Activated T-cell treated with anti-CD3 and anti-CD28 coated beads for 48 hours (primary cell): ENCODE results near the gene BTBD18.
A peak's percentile ranks its signal among the peaks of the same experiment; 100 is the strongest.
"Not testable (repeated sequence)": the region's sequence is repeated elsewhere in the genome, so short reads cannot be mapped to it uniquely, and the experiment has no call there.

Experiments used
- DNase-seq: peaks from one replicate; pipeline ENCODE4 v3.0.0-alpha.2; 2020; ENCODE audit warnings: low read depth

The BTBD18 gene

DNA sequence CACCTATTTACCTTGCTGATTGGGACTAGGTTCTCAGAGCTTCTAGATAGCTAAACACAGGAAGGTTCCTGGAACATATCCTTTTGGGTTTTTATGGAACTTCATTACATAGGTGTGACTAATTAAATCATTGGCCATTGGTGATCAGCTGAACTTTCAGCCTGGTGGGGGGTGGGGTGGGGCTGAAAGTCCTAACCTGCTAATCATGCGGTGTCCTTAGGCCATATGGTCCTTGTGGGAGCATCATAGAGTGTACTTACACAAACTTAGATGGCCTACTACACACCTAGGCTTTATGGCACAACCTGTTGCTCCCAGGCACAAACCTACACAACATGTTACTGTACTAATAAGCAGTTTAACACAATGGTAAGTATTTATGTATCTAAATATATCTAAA lies 19.0 kb downstream of the BTBD18 start:
- DNase-seq: no peak

DNA sequence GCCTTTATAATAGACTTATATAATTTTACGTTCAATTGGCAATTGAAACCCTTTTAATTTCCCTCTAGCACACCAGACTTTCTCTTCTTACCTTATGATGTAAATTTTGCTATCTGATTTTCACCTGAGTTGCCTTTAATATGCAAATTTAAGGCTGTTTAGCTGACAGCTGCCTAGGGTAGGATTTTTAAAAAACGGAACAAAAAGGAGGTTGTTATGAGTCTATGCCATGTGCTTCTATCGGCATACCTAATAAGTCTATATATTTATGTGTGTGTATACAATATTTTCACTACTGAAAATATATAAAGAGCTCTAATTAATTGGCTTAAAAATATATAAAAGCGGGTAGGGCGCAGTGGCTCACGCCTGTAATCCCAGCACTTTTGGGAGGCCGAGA lies 22.1 kb downstream of the BTBD18 start:
- DNase-seq: no peak

GRCh38 chr11:57728829-57729228 lies 22.8 kb downstream of the BTBD18 start:
- no peak for DNase-seq

- no peak for DNase-seq
These were observed 24.4 kb downstream of the BTBD18 start for GRCh38 chr11:57727185-57727584.

- not testable (repeated sequence) for DNase-seq
These were observed 34.9 kb downstream of the BTBD18 start for GRCh38 chr11:57716726-57717125.

- DNase-seq: no peak
These were observed 37.8 kb downstream of the BTBD18 start for GRCh38 chr11:57713835-57714234.

GRCh38 chr11:57712256-57713150 lies 39.1 kb downstream of the BTBD18 start, which contains the start of gene TMX2:
Gene TMX2 (plus strand): TSS chr11:57712593. CDS start chr11:57712619, 26 bp downstream.
- DNase-seq: peak; percentile 83

- peak; percentile 63 for DNase-seq
These were observed 40.0 kb downstream of the BTBD18 start, which contains the start of gene MED19 for GRCh38 chr11:57711414-57712255. Gene MED19 (minus strand): TSS chr11:57712215. CDS start chr11:57712179, 36 bp downstream.

- DNase-seq: no peak
These were observed 41.7 kb downstream of the BTBD18 start for GRCh38 chr11:57709802-57710367.

DNA sequence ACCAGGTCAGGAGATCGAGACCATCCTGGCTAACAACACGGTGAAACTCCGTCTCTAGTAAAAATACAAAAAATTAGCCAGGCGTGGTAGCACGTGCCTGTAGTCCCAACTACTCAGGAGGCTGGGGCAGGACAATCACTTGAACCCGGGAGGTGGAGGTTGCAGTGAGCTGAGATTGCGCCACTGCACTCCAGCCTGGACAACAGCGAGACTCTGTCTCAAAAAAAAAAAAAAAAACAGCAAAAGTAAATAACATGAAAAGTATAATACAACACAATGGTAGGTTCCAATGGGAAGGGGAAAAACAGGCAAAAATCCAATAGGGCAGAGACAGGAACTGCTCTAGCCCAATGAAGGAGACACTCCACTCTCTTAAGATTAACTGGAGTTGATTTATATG lies 46.2 kb downstream of the BTBD18 start:
- not testable (repeated sequence) for DNase-seq

- no peak for DNase-seq
These were observed 46.7 kb downstream of the BTBD18 start for GRCh38 chr11:57704932-57705331.

DNA sequence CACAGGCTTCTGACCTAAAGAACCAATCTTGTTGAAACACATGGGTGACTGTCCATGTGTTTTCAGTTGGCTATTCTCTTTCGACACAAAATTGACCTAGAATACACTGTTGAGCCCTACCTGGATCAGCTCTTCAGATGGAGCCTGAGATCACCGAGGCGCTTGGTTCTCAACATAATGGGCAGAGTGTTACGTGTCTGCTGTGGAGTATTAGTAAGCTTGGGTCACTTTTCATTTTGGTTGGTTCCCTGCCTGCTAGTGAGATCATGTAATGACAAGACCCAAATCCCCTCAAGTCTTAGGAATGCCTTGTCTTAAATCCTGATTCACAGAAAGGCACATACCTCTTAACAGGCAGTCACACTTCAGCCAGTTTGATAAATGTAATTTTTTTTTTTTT lies 48.3 kb downstream of the BTBD18 start:
- DNase-seq: no peak

DNA sequence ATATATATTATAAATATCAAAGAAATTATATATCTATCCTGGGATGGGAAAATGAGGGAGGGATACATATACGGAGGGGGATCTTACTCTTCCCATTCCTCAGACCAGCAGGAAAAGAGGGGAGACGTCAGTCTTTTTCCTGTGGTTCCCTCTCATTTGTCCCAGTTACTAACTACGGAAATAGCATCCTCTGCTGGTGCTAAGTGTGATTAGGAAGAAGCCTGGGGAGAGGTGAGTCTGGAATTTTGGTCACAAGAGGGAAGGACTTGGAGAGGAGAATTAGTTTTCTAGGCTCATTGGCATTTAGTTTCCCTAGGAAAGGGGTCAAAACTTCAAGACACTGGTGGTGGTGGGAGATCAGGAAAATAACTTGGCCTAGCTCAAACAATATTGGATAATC lies 51.2 kb downstream of the BTBD18 start:
- no peak for DNase-seq

DNA sequence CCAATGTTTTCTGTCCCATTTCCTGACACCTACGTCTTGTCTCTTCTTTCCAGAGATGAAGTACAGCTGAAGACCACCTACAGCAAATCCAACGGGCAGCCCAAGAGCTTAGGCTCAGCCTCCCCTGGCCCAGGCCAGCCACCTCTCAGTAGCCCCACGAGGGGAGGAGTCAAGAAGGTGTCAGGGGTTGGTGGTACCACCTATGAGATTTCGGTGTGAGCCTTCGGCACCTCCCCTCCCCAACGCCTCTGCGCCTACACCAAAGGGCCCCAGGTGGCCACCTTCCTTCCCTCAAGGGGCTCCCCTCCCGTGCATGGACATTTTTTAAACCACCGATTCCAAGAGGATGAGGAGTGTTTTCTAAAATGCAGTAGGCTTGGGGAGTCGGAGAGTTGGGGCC lies 51.8 kb downstream of the BTBD18 start:
- no peak for DNase-seq

DNA sequence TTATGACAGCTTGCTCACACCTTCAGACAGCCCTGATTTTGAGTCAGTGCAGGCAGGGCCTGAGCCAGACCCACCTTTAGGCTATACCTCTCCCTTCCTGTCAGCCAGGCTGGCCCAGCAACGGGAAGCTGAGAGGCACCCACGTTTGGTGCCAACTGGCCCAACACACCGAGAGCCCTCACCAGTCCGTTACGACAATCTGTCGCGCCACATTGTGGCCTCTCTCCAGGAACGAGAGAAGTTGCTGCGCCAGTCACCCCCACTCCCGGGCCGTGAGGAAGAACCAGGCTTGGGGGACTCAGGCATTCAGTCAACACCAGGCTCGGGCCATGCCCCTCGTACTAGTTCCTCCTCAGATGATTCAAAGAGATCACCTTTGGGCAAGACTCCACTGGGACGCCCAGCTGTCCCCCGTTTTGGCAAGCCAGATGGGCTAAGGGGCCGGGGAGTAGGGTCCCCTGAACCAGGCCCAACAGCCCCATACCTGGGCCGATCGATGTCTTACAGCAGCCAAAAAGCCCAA lies 52.7 kb downstream of the BTBD18 start:
- DNase-seq: no peak
